ENCODE results near the gene CEMIP.

- TF ChIP-seq RCOR1 (IDR thresholded peaks at IDR 0.05; ENCODE audit: insufficient replicate concordance, low read length) = no peak
- TF ChIP-seq CTCF (conservative IDR thresholded peaks at IDR 0.05; ENCODE audit: low read depth, low read length) = no peak
- TF ChIP-seq POLR2A (IDR thresholded peaks at IDR 0.05; ENCODE audit: low read depth, low read length) = no peak
- TF ChIP-seq FOS (IDR thresholded peaks at IDR 0.05; ENCODE audit: low read depth, low read length) = no peak
- no peak for TF ChIP-seq RAD21 (IDR thresholded peaks at IDR 0.05; ENCODE audit: low read length)
- no peak for TF ChIP-seq BHLHE40 (IDR thresholded peaks at IDR 0.05; ENCODE audit: low read depth, low read length)
- TF ChIP-seq MAFK (IDR thresholded peaks at IDR 0.05; ENCODE audit: low read depth, low read length) = no peak
- no peak for TF ChIP-seq CEBPB (IDR thresholded peaks at IDR 0.05; ENCODE audit: low read depth, low read length)
- no peak for TF ChIP-seq RFX5 (IDR thresholded peaks at IDR 0.05; ENCODE audit: low read depth, low read length)
- no peak for TF ChIP-seq ELK1 (IDR thresholded peaks at IDR 0.05; ENCODE audit: borderline replicate concordance, low read depth, low read length)
These were observed 92.7 kb downstream of the CEMIP start for GRCh38 chr15:80871858-80872257.

Data from IMR-90 (cell line).